Measurements from ENCODE around the gene ZFR2.

ZFR2 gene

DNA sequence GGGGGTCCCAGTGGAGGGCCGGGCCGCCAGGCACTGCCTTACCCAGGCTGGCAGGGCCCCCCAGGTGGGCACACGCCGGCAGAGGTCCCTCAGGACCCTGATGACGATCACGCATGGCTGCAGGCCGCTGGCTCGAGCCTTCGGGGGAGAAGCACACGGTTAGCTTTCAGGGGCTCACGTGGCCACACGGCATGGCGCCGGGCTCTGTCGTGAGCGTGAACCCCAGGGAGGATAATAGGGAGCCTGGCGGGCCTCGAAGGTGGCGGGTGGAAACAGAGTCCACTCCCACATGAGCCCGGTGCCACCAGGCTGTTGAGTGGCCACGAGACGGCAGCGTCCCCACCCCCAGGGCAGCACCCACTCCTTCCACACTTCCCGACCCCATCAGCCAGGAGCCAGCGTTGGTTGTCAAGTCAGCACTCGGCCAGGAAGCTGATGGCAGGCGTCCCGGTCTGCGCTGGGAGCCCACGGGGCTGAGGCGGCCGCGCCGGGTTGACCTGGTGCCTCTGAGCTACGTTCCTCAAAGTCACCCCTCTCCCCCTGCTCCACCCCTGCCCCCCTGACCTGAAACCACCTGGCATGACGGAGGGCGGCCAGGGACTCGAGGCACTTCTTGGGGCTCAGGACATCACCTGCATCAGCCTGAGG is 58.0 kb downstream of the ZFR2 start:
- DNase-seq, result no peak

DNA sequence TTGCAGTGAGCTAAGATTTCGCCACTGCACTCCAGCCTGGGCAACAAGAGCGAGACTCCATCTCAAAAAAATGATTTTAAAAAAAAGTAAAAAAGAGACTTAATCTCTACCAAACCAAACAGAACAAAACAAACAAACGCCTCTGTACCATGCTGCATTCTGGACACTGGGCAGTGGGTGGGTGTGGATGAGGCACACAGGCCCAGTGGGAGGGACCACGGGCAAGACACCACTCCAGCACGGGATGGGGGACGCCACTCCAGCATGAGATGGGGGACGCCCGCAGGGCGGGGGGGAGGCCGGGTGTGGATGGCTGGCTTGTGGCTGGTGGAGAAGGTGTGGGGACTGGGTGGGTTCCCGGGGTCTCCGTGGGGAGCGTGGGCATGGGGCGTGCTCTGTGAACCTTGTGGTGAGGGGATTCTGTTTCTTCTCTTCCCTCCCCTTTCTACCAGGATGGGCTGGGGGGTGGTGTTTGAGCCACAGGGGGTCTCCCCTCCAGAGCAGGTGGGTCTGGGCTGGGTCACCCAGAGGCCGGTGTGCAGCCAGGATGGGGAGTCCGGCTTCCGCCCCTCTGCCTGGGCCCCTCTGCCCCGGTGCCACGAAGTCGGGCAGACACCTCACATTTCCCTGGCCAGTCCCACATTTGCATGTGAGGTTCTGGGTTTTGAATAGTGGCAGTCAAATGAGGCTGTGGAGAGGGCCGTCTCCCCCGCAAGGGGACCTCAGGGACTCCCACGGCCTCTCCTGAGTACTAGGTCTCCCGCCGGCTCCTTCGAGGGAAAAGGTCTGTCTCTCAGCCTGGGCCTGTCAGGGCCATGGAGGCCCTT is 58.7 kb downstream of the ZFR2 start:
- DNase-seq, result no peak

DNA sequence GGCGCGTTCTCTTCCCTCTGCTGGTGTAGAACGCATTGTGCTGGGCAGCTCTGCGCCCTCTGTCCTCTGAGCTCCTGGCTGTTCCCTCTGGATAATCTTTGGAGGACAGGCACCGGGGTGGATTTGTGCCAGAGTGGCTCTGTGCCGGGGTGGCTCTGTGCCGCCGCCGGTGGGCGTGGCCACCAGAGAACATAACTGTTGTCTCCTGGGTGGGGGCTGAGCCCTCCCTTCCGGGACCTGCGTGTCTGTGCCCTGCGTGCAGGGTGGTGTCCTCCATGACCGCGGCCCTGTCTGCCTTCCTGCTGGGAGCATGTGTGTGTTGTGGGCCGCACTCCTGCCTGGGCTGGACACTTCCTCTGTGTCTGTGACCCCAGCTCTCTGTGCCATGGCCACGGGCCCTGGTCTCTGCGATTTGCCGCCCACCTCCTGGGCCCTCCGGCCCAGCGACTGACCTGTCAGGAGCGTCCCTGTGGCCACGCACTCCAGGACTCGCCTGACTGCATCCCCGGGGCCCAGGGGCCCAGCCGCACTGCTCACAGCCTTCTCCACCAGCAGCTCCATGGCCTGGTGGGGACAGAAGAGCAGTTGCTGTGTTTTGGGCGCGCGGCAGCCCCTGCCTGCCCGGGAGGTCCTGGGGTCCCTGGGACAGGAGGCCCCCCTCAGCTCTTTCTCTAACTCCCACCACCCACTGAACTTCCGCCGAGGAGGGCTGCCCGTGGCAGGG is 60.3 kb downstream of the ZFR2 start:
- no peak for DNase-seq

DNA sequence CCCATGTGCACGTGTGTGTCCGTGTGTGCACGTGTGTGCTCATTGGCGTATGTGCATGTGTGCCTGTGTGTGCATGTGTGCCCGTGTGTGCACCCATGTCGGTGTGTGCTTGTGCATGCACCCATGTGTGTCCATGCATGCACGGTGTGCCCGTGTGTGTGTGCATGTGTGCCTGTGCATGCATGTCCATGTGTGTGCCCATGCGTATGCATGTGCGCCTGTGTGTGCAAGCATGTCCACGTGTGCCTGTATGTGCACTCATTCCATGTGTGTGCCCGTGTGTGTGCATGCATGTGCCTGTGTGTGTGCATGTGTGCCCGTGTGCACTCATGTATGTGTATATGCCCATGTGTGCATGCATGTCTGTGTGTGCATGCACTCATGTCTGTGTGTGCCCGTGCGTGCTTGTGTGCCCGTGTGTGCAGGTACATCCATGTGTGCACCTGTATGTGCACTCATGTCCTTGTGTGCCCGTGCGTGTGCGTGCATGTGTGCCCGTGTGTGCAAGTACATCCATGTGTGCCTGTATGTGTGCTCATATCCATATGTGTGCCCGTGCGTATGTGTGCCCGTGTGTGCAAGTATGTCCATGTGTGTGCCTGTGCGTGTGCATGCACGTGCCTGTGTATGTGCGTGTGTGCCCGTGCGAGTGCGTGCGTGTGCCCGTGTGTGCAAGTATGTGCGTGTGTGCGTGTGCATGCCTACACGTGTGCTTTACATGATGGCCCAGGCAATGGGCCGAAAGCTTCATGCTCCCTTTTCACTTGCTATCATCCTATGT is 61.1 kb downstream of the ZFR2 start:
- DNase-seq, result no peak

DNA sequence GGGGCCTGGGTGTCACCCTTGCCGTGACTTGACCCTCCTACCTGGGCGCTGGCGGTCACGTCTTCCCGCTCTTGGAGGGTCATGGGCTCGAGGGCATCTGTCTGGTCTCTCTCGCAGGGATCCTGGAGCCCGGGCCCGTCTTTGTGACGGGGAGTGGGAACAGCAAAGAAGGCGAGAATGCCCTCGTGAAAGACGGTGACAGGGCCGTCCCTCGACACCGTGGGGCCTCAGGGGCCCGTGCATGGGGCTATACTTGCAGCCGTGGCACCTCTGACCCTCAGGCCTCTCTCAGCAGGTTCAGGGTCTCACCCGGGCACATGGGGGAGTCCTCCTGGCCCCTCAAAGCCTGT is 61.7 kb downstream of the ZFR2 start:
- no peak for DNase-seq

DNA sequence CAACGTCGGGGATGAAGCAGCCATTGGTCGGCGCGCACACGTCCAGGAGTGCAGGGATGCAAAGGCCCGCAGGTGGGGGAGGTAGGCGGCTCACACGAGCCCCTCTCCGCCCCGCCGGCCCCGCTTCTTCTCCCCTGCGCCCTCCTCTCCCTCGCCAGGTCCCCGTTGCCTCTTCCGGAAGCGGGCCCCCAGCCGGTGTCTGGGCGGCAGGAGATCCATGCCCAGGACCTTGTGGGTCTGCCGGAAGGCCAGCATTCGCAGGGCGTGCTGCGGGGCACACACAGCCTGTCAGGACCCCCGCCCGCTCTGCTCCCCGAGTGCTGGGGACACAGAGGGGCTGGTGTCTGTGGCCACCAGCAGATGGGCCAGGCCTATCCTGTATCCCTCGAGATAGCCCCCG is 63.0 kb downstream of the ZFR2 start:
- DNase-seq, result no peak

DNA sequence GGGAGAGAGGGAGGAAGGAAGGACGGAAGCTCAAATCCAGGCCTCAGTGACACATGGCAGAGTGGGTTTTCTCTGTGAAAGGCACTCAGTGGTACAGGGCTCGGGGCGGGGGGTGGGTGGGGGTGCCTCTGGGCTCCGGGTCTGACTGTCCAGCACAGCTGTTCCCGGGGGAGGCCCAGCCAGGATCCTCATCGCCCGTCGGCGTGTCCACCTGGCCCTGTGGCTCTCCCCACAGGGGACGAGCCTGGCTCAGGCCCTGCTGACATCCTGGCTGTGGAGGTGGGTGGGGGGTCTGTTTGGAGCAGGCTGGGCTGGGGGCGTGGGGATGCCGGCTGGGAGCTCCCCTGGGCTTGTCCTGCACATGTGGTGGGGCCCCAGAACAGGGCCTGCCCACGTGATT is 64.4 kb downstream of the ZFR2 start:
- no peak for DNase-seq

DNA sequence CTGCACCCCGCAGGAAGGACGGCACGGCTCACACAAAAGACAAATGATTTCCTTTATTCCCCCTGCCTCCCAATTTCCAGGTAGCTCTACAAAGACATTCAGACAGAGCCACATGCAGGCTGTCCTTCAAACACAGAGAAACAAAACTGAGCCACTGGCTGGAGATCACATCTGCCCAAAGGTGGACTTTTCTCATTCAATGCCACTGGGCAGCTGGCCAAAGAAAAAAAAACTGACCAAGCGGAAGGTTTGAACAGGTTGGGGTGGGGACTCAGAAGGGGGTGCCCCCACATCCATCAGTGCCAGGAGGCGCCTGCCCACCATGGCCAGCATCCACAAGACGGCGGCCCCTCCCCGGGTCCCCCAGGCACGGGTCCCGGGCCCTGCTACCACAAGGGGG is 64.9 kb downstream of the ZFR2 start:
- DNase-seq, result no peak

DNA sequence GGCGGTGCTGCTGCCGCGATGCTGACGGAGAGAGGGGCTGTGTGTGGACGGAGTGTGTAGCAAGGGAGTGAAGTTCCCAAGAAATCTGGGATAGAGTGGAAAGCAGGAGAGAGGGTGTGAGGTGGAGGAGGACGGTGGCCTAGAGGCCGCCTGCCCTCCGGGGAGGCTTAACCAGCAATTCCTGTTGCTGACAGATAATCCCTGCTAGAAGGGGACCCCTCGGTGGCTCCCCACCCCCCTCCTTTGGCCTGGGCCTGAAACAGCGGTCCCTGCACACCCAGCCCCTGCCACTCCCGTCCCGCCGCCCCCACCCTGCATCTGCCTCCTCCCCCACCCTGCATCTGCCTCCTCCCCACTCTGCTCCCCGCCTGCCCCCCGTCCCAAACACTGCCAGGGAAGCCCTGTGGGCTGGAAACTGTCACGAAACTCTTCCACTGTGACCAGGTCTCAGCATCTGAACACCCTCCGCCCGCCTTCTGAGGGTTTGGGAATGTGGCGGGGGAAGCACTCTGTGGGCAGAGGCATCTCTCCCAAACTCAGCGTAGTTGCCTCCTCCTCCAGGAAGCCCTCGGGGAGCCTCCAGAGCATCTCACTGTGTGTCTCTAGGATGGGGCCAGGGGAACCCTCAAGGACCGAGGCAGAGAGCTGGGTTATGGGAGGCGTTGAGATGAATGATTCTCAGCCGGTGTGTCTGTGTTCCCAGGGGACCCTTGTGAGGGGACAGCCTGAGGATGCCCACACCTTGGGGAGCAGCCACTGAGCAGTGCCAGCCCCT is 65.5 kb downstream of the ZFR2 start:
- DNase-seq, result no peak

DNA sequence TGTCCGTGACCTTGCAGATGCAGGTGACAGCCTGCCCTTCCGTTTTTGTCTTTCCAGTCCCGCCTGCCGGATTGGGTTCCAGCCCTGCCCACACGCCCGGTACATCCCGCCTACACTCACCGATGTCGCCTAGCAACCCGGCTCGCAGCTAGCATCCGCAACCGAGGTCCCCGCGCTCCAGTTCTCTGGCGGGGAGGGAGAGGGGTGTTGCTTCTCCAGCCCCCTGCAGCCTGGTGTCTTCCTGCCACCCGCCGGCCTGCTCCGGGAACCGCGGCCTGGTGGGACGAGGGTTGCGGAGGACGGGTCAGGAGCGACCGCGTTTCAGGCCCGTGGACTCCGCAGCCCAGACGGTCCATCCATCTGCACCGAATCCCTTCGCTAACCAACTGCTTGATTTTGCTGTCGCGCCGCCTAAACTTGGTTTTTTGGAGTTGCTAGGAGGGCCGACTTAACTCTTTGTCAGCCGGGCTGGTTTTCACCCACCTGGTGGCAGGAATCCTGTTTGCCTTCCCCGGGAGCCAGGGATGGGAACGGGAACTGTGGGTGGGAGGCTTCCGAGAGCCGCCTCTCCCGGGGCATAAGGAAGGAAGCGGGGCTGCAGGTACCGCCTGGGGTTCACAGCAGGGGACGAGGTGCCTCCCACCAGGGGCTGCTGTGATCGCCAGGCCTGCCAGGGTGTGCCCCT is 67.3 kb downstream of the ZFR2 start:
- DNase-seq, result no peak

DNA sequence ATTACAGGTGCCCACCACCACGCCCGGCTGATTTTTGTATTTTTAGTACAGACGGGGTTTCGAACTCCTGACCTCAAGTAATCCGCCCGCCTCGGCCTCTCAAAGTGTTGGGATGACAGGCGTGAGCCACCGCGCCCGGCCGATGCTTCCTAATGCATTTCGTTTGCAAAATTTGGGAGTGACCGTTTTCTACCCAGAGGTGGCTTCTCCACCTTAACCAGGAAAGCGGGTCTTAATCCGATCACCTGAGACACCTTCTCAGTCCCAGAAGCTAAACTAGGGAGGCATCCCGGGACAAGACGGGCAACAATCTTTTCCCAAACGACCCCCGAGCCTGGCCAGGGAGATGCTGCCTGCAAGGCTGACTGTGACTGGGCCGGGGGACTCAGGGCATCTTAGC is 67.8 kb downstream of the ZFR2 start:
- DNase-seq, result no peak

DNA sequence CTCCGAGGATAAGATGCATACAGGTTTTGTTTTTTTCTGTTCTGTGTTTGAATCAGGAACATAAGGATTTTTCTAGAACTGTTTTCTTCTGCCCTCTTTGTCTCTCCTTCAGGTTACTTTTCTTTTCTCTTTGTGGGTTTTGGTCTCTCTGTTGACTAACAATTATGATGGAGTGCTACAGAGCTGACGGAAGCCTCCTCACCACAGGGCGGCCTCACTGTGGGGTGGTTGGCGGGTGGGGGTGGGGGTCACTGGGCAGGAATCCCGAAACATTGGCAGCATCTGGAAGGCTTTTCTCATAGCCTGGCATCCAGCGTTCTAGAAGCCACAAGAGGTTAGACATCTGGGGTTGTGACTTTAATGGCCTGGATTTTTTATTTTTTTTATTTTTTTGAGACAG is 70.7 kb downstream of the ZFR2 start:
- DNase-seq, result no peak

DNA sequence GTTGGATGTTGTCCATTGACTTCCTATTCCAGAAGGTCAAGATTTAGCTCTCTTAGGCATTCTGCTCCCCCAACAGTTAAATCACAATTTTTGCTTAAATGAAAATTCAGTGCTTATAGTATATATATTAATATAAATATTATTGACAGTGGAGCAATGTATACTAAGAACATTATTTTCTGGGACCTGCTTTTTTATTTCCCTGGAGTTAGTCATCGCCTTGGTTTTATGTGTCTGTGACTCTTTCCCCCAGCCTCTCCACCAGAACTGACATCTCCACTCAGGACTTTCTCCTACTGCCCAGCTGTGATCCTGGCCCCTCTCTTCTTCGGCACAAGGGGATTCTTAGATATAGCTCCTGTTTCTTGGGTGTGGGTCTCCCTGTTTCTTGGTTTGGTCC is 72.5 kb downstream of the ZFR2 start:
- DNase-seq, result no peak

DNA sequence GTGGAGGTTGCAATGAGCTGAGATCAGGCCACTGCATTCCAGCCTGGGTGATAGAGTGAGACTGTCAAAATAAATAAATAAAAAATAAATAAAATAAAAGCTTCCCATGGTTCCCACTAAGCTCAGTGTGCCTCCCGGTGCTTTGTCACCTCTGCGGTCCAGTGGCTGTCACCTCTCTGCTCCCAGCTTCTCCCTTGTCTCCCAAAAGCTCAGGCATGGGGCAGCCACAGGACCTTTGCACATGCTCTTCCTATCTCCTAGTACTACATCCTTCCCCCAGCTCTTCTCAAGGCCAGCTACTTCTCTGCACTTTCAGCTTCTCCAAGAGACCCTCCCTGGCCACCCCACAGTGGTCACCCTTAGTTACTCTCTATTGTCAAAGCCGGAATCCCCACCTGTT is 75.0 kb downstream of the ZFR2 start:
- no peak for DNase-seq

DNA sequence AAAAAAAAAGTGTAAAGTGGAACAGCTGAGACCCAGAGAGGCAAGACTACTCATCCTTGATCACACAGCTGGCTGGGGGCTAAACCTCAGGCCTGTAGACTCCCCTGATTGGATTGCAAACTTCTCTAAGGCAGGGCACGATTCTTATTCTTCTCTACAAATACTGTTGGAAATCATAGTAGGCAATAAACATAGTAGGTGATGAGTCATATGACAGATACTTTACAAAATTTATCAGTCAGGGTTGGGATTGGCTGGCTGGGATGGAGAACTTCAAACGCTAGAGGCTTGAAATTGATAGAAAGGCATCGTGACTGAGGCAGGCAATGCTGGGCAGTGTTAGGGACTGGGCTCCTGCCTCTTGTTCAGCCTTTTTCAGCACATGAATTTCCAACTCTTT is 76.7 kb downstream of the ZFR2 start:
- DNase-seq, result no peak

DNA sequence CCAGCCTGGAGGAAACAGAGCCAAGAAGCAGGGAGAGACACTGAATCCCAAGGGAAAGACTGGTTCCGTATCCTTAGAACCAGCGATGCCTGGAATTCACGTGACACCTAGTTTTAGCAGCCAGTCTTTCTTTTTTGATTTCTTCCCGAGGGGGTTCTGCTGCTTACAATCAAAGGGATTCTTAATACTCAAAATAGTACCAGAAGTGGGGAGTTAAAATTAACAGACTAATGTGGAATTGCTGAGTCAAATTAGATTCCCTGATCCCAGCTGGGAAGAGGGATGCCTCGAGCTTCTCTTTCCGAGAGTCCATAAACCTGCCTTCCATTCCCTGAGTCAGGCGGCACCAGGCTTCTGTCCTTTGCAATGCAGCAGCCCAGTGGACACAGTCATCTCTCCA is 77.9 kb downstream of the ZFR2 start:
- DNase-seq, result no peak

DNA sequence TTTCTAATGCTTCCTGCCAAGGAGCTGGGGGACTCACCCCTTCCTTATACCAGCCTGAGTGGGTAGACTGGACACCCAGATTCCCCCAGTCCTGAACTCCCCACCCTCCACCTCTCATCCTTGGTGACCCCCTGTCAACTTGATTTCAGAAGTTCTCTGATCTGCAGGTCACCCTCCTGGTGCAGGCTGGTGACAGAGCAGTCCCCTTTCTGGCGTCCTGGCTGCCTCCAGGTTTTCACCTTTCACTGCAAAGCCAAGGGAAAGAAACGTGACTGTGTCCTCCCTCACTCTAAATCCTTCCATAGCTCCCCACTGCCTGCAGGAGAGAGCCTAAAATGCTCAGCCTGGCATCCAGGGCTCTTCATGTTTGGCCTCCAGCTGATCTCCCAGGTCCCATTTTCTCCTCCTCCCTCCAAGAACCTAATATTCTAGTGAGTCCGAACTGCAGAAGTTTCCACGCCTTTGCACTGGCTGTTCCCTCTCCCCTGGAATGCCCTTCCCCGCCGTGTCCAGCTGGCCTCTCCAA is 78.6 kb downstream of the ZFR2 start:
- DNase-seq, result no peak

DNA sequence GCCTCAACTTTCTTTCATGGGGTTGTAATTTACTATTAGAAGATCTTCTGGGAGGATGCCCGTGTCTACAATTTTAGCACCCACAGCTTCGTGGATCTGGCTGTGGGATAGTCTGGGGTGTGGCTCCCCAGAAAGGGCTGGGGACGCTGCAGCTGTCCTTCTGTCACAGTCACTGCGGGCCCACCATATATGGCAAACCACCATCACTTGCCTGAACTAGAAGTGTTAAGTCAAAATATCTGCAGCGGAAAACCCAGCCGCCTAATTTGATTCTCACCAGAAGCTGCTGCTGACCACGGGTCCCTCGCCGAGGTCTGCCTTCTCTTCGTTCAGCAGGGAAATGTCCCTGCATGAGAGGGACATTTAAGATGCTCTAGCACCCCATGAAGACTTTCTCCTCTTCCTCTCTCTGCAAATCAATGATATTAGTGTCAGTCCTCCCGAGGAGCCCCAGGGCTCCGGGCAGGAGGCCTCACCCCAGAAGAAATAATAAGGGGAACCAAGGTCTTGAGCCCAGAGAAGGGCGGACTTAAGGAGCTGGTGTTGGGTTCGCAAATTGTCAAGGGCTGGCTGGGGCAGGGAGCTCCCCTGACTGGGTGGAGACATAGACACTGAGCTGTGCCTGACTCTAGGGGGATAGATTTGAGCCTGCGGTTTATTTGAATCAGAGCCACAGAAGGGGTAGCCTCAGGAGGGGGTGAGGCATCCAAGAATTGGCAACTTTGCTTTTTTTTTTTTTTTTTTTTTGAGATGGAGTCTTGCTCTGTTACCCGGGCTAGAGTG is 79.7 kb downstream of the ZFR2 start:
- DNase-seq, result no peak

DNA sequence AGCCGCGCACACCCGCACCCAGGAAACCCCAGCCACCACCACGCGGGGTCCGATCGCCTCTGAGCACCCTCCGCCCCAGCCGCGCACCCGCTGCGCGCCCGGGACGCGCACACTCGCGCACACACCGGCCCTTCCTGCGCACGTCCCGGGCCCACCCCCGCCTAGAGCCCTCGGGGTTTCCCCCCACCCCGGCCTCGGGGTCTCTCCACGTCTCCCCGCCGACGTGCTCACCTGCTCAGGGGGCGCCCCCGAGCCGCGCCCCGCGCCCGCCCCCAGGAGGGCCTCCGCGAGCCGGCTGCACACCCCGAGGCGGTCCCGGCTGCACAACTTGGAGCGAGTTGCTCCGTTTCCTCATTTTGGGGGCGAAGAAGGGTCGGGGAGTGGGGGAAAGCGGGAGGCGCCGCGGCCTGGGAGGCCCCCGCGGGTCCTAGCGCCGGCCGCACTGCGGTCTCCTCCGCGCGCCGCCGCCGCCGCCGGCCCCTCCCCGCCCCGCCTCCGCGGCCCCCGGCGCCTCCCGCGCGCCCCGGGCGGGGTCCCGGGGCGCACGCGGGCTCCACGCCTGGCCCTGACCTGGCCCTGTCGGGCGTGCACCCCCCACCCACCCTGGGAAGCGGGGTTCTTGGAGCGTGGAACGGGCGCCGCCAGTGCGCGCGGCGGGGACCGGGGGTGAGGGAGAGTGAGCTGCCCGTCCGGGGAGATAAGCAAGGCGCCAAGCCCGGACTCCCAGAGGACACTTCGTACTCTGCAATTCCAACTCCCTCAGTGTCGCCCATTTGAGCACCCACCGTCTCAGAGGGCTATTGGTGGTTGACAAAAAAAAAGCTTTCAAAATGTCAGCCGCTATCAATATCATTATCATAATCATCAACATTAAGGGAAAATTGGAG is 82.7 kb downstream of the ZFR2 start, which contains the start of gene MATK:
TSS of gene MATK (minus strand) at position 444 of the 887 bp plus-strand sequence. CDS start 1,246 bp downstream, outside the sequence.
- DNase-seq, result no peak

Data from SIG-M5 (cell line).